ENCODE results near the gene NXT1. TPM values are rescaled to one million over a fixed set of nuclear protein-coding genes. Genes with fewer than 3 reads are reported as not detected.
"Not testable (repeated sequence)": the region's sequence is repeated elsewhere in the genome, so short reads cannot be mapped to it uniquely, and the experiment has no call there.

Gene NXT1
- total RNA-seq, 1 donor from 2014 or later: 6.0 TPM

DNA sequence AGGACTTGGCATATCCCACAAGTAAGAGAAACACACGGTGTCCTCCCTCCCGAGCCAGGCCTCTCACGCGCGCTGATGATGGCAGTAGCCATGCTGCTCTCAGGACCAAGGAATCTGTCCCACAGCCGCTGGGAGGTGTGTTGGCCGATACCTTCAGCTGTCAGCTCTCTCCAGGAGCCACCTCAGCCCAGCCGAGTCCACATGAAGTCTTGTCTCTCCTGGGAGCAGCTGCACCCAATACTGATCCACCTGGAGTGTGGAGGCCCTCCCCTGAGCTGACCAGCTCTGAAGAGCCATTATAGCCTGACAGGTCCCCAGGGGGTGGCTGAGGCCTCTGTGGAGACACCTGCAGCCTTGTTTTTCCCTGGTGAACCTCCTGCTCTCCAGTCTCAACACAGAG is 23.8 kb upstream of the NXT1 start:
- ATAC-seq (no peak), DNase-seq (no peak)
- intact Hi-C loops (cut with micrococcal nuclease): no loop called here

DNA sequence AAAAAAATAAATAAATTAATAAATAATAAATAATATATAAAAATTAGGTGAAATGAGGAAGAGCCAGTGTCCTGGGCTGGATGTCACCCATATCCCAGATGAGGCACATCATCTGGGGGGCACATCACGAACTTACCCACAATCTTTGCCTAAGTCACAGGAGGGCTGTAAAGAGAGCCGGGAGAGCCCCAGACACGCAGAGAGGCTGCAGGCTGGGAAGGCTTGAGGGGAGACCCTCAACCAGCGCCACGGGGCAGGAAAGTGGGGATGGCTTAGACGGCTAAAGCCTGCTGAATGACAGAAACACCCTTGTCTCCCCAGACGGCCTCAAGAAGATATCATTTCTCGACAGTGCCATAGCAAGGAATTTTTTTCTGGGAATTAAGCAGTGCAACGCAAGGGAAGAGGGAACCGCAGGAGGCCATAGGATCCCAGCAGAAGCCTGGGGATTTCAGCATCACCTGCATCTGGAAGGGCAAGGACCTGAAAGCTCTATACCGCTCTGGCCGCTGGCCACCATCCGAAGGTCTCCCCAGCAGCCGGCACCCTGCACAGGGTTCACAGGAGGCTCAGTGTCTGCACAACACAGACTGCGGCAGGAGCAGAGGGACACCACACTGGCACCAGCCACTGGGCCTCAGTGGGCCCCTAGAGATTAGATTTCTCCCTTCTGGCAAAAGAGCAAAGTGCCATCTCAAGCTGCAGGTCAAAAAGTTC is 22.8 kb upstream of the NXT1 start:
- ATAC-seq (no peak), DNase-seq (no peak)
- intact Hi-C loops (cut with micrococcal nuclease): no loop called here

DNA sequence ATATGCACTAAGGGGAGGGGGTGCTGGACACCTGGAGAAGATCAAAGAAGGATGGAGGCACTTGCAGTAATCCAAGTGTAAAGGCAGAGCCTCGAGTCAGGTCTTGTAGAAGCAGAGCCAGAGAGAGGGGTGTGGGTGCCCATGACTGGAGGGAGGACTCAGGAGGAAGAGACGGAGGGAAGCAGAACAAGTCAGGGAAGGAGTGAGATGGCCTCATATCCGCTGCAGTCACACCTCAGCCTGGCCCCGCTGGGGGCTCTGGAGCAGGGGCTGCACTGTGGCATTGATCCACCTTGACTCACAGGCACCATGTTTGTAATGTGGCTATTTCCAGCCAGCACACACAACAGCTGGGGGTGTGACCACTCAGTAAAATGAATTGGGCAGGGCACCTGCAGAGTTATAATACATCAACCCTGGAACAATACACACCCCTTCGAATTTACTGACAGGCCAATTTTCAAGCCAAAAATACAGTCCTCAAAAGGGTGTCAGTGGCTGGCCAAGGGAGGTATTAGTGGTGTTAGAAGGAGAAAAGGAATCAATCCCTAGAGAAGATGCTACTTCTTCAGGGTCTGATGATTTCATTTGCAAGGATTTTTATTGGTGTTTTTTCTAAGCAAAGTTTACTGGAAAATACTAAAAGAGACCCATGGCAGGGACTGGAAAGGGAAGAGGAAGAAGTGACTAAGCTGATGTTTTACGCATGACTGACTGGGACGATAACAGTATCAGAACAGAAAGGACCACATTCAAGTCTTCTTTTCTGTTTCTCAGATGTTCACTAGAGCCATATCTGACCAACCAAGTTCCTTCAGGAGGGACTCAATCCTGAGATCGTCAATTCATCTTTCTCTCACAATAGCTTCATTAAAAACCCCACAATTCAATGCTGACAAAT is 18.9 kb upstream of the NXT1 start:
- no peak for ATAC-seq
- intact Hi-C loops (cut with micrococcal nuclease): no loop called here
- no peak for DNase-seq

DNA sequence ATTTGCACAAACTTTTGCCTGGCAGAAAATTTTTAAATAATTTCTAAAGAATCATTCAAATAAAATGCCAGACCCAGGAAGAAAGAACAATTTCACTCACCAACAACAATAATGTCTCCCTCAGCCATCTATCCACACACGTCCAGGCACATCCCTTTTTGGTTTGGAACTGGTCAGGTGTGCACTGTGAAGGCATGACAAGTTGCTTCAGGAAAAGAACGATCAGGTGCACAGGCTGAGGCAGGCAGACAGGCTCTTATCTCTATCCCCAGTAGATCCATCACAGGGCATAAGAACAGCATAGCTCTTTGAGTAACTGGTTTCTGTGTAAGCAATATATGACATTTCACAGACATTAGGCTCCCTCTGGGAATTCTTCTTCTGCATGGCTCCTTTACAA is 18.1 kb upstream of the NXT1 start:
- DNase-seq (no peak), ATAC-seq (no peak)
- intact Hi-C loops (cut with micrococcal nuclease): no loop called here

DNA sequence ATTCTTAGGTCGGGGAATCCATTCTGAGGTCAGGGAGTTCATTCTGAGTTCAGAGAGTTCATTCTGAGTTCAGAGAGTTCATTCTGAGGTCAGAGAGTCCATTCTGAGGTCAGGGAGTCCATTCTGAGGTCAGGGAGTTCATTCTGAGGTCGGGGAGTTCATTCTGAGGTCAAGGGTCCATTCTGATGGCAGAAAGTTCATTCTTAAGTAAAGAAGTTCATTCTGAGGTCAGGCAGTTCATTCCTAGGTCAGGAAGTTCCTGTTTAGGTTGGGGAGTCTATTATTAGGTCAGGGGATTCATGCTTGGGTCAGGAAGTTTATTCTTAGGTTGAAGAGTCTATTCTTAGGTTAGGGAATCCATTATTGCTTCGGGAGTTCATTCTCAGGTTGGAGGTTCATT is 16.5 kb upstream of the NXT1 start:
- DNase-seq: no peak
- peak; percentile 30 for ATAC-seq
- intact Hi-C loops (cut with micrococcal nuclease): no loop called here

DNA sequence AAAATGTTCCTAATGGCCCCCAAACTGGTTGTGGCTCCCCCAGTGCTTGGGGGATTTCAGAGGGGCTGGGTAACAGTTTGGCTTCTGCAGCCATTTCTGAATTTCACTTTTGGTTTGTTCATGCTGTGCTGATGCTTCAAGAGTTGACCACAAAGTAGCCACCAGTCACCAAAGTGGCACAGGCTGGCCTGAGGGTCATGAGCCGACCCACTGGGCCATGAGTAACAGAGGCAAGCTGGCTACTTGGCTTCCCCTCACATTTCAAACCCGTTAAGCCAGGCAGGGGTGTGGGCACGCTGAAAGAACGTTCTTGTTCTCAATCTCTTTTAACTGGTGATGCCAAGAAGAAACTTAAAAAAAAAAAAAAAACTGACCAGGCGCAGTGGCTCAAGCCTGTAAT is 15.1 kb upstream of the NXT1 start:
- no peak for ATAC-seq
- no peak for DNase-seq
- intact Hi-C loops (cut with micrococcal nuclease): no loop called here

DNA sequence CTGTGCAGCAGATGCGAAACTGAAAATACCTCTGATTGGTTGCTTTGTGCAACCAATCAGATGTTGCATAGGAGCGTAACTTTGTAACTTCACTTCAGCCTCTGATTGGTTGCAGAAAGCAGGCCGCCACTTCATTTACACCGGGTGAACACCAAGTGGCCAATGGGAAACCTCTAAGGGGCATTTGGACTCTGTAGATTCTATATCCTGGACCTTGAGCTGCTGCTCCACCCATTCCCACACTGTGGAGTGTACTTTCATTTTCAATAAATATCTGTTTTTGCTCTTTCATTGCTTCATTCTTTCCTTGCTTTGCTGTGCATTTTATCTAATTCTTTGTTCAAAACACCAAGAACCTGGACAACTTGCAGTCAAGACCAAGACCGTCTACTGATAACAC is 14.1 kb upstream of the NXT1 start:
- intact Hi-C loops (cut with micrococcal nuclease): no loop called here
- DNase-seq: no peak
- ATAC-seq: no peak

DNA sequence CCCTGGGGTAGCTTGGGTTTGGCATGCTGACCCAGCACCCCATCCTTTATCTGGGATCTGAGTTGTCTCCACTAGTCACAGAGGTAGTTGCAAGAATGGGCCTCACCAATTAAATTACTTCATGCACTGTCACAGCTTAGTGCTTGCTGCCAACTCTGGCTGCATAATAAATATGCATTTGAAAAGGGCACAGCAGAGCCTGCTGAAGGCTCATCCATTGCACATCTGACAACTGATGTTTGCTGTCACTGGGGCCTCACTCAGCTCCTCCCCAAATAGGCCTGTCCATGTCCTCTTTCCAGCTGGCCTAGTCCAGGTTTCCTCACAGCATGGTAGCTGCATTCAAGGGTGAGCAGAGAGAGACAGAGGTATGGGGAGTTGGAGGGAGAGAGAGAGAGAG is 13.3 kb upstream of the NXT1 start:
- intact Hi-C loops (cut with micrococcal nuclease): no loop called here
- DNase-seq (no peak), ATAC-seq (no peak)

DNA sequence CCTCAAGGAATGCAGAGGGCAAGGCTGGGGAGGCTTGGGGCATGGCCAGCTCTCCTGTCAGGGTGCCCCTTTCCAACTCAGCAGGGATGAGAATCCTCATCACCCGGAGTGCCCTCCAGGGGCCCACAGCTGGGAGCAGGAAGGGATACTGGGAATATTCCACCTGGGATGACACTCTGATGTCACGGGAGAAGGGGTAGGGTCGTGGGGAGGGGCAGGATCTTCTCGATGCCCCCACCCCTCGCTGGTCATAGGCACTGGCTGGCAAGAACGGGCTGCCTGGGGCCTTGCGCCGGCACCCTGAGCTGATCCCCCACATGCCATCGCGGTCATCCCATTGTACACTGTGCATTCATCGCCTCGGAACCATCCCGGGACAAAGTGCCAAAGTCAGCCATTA is 10.6 kb upstream of the NXT1 start:
- DNase-seq (peak; percentile 36), ATAC-seq (peak; percentile 18)
- intact Hi-C loops (cut with micrococcal nuclease): loop anchor here (5.0 kb wide), 1 partner anchor 648 kb away; no protein-coding TSS in a partner anchor

DNA sequence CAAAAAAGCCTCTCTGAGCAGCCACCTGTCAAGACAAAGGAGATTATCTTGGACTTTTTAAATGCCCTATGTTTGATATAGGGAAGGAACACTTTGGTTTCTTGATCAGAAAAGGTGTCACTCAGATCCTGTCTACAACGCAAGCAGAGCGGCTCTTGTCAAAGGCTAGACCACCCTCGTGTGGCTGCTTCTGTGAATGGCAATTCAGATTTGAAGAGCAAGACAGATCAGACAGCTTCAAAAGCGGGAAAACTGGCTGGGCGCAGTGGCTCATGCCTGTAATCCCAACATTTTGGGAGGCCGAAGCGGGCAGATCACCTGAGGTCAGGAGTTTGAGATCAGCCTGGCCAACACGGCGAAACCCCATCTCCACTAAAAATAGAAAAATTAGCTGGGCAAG is 10.1 kb upstream of the NXT1 start:
- DNase-seq: peak; percentile 67
- intact Hi-C loops (cut with micrococcal nuclease): loop anchor here (5.0 kb wide), 1 partner anchor 648 kb away; no protein-coding TSS in a partner anchor

DNA sequence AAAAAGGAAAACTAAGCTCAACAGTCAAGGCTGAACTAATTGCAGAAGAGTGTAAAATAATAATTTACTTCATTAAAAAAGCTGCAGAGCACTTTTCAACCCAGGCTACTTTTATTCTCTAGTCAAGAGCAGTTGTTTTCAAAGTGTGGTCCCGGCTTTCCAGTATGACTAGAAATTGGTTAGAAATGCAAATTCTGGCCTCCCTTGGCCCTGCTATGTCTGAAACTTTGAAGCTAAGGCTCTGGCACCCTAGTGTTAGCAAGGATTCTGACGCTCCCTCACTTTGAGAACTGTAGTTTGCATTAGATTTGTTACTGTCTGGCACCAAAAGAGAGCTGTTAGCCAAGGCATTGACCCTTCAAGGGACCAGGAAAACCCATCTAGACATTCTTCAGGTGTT is 9.5 kb upstream of the NXT1 start:
- intact Hi-C loops (cut with micrococcal nuclease): loop anchor here (5.0 kb wide), 1 partner anchor 649 kb away; no protein-coding TSS in a partner anchor
- DNase-seq: no peak
- ATAC-seq: no peak

More for the DNA sequence above, 10.1 kb upstream of the NXT1 start:
- peak; percentile 88 for ATAC-seq

DNA sequence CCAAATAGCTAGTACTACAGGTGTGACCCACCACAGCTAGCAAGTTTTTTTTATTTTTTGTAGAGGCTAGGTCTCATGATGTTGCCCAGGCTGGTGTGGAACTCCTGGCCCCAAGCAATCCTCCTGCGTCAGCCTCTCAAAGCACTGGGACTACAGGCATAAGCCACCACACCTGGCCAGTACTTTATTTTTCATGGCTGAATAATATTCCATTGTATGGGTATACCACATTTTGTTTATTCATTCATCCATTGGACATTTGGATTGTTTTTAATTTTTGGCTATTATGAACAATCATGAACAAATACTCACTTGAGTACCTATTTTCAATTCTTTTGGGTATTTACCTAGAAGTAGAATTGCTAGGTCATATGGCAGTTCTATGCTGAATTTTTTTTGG is 7.0 kb upstream of the NXT1 start:
- intact Hi-C loops (cut with micrococcal nuclease): loop anchor here (5.0 kb wide), 1 partner anchor 651 kb away; no protein-coding TSS in a partner anchor
- ATAC-seq: no peak
- DNase-seq: no peak

DNA sequence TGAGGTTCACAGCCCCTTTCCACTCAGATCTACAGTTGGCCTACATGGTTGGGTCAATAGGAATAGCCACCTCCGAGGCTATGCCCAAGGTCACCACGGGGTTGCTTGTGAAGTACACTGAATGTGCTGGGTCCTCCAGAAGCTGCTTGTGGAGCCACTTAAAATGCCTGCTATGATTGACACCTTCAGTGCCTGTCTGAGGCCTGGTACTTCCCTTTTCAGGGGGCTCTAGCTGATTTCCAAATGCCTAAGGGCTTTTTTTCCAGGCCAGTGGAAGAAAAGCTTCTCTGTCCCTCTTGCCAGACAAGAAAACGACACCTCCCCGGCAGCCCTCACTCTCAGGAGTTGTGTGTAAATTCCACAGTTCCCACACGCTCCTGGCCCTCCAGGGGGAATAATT is 6.3 kb upstream of the NXT1 start:
- DNase-seq (no peak), ATAC-seq (no peak)
- intact Hi-C loops (cut with micrococcal nuclease): loop anchor here (5.0 kb wide), 1 partner anchor 652 kb away; no protein-coding TSS in a partner anchor

DNA sequence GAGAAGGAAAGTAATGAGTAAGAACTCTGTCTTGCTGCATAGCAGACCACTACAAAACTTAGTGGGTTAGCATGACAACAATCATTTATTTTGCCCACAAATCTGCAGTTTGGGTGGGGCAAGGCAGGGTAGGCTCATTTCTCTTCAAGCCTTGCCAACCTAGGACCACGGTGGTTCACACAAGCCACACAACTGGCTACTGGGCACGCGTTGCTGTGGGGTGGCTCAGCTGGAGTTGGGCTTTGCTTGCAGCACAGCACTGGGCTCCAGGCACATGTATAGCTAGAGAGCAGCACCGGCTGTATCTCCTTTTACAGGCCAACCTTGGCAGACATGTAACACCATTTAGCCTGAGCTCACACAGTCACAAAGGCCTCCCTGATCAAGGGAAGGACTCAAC is 4.6 kb upstream of the NXT1 start:
- intact Hi-C loops (cut with micrococcal nuclease): no loop called here
- no peak for DNase-seq
- no peak for ATAC-seq

DNA sequence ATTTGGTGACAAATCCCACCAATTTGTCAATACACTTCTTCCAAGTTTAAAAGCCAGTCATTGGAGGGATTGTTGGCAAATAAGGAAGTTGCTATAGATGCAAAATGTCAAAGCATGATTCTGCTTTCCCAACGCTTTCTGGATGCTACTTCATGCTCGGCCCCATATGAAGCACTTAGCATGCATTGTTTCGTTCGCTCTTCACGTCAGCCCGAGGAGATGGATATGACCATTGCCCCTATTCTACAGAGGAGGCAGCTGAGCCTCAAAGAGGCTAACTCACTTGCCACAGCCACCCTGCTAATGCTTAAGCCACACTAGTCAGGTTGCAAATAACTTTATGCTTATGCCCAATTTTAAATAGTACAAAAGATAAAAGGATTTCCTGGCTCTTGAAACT is 2.8 kb upstream of the NXT1 start:
- intact Hi-C loops (cut with micrococcal nuclease): no loop called here
- DNase-seq (no peak), ATAC-seq (no peak)

DNA sequence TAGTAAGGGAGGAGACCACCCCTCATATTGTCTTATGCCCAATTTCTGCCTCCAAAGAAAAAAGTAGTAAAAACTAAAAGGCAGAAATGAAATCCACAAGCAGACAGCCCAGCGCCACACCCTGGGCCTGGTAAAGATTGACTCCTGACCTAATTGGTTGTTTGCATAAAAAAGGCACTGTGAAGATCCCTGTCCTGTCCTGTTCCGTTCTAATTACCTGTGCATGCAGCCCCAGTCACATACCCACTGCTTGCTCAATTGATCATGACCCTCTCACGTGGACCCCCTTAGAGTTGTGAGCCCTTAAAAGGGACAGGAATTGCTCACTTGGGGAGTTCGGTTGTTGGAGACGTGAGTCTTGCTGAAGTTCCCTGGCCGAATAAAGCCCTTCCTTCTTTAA is 2.1 kb upstream of the NXT1 start:
- DNase-seq; ATAC-seq; intact Hi-C loops (cut with micrococcal nuclease): not testable (repeated sequence)

DNA sequence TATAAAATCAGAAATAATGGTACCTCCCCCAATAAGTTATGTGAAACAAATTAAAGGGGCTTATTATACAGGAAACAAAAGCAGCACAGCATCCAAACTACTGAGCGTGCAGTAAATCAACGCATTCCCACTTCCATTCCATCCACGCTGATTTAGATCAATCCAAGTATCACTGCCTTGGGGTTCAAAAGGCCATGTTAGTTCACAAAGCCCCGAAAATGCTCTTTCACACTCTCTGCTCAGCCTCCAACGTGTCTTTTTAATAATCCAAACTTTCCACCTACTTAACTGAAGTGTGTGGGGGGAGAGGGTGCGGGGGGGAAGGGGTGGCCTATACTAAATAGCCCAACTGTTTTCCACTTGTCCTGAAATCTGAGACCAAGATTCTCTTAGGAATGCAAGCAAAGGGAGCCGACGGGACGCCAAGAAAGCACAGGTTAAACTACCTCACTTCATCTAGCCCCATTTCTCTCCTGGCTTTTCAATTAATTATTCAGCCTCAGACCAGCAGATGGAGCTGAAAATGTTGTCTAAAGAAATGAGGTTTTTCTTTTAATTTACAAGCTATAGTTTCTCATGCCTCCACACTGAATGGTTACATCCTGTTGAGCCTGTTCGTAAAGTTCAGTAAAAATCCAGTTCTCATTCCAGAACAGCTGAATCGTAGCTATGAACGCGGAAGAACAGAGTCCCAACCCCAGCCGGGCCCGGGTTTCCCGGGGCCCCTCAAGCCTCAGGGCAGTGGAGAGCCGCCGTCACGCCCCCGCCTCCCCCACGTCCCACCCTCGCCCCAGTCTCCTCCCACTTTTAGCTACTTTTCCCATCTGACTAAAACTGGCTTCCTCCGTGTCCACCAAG is 1.0 kb upstream of the NXT1 start:
- intact Hi-C loops (cut with micrococcal nuclease): no loop called here
- DNase-seq (no peak), ATAC-seq (peak; percentile 78)

DNA sequence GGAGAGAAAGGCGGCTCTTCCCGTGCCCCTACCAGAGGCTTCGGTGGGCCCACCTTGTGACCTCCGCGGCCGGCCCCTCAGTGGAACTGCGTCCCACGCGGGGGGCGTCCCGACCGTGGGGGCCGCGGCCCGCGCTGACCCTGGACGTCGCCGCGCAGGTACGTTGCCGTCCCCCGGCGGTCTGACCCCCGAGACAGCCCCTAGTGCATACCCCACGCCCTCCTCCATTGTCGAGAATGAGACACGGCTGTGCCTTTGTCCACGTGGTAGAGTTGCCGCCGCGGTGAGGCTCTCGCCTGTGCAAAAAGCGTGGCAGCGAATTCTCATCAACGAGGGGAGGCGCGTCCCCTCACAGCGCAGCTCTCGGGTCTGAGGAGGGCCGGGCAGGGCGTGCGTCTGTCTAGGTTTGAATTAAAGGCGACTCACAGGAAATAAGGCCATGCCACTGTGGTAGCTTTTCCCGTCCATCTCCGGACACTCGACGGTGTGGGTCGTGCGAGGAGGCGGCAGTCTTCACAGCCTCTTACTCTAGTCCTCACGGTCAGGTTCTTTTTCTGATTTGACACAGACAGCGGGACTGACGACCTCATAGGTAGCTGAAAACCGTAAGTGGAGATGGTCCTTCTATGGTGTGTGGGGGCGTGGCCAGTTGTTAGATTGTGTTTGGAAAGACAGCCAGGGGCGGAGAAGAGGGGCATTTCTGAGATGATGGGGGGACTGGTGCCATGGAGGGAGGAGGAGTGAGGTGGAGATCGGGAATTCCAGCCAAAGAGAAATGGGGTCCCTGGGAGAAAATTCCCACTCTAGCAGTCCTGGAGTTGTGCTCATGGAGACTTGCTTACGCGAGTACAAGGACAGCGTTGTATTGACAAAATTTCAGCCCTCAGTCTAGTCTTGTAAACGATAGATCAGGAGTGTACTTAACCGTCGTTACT is 580 bp downstream of the NXT1 start:
- intact Hi-C loops (cut with micrococcal nuclease): no loop called here
- ATAC-seq (peak; percentile 29), DNase-seq (peak; percentile 59)
